Heart left ventricle (tissue), 16 donors: ENCODE results near the gene USP4. TPM values are rescaled to one million over a fixed set of nuclear protein-coding genes. Genes with fewer than 3 reads are reported as not detected.
A peak's percentile ranks its signal among the peaks of the same experiment; 100 is the strongest.
"Not testable (repeated sequence)": the region's sequence is repeated elsewhere in the genome, so short reads cannot be mapped to it uniquely, and the experiment has no call there.

Experiments used
- ATAC-seq, 4 donors: fragments of 200-7000 bp; cut with Tn5 transposase; one replicate each; pipeline ENCODE4 v1.9.1; 2020 to 2022; ENCODE audit warnings: moderate library complexity in 4 of 4, mild to moderate bottlenecking in 3 of 4, moderate number of reproducible peaks in 1 of 4
- DNase-seq, 5 donors: peaks; one replicate each; pipeline ENCODE4 v3.0.0-alpha.2; 2020
- H3K27ac ChIP-seq, 12 donors: fragments of 200-600 bp; sonication (generic) in 4 of 12; one replicate each; pipeline versions ENCODE4 v1.5.0 to v1.8.0; 2016 to 2022; ENCODE audit warnings: mild to moderate bottlenecking in 2 of 12
- H3K27me3 ChIP-seq, 9 donors: fragments of 200-600 bp; sonication (generic) in 2 of 9; one replicate each; pipeline versions ENCODE4 v1.5.1 to v1.8.0; 2016 to 2022; ENCODE audit warnings: mild to moderate bottlenecking in 3 of 9
- H3K36me3 ChIP-seq, 9 donors: fragments of 200-600 bp; sonication (generic) in 2 of 9; one replicate each; pipeline versions ENCODE4 v1.5.0 to v1.8.0; 2018 to 2022; ENCODE audit warnings: mild to moderate bottlenecking in 2 of 9
- H3K4me1 ChIP-seq, 12 donors: fragments of 200-600 bp; sonication (generic) in 4 of 12; one replicate each; pipeline versions ENCODE4 v1.5.0 to v1.8.0; 2016 to 2022; ENCODE audit warnings: mild to moderate bottlenecking in 3 of 12
- H3K4me3 ChIP-seq, 12 donors: fragments of 200-600 bp; sonication (generic) in 4 of 12; one replicate each; pipeline versions ENCODE4 v1.5.0 to v1.8.0; 2017 to 2022; ENCODE audit warnings: mild to moderate bottlenecking in 9 of 12, moderate library complexity in 4 of 12
- H3K9me3 ChIP-seq, 12 donors: fragments of 200-600 bp; sonication (generic) in 4 of 12; one replicate each; pipeline versions ENCODE4 v1.5.0 to v1.8.0; 2016 to 2022; ENCODE audit warnings: mild to moderate bottlenecking in 1 of 12
- POLR2A ChIP-seq, 2 donors: fragments of 450-650 bp; IDR thresholded peaks; one replicate each; pipeline ENCODE4 v1.6.1; 2017; ENCODE audit warnings: antibody characterized with exemption in 2 of 2, mild to moderate bottlenecking in 2 of 2, moderate library complexity in 2 of 2
- WGBS, 4 donors: extraction: QIAGEN DNeasy Blood & Tissue Kit in 2 of 4; methylation state at CpG; one replicate each; pipeline versions ENCODE4 v1.1.5 to v1.1.7; 2013 to 2018; 5-methylcytosine and 5-hydroxymethylcytosine counted together
- intact Hi-C, 10 donors: fragments of 100-400 bp; cut with DNase I; formaldehyde crosslinking; loops; one replicate each; pipeline versions ENCODE4 v1.11.1 to v1.14.2; 2022
- polyA plus RNA-seq, 2 donors: library from polyadenylated mRNA; stranded (reverse); fragments of 200-250 nt; gene quantifications; one replicate each; pipeline ENCODE4 v1.2.3, GENCODE V29; 2013
- total RNA-seq, 9 donors: library from RNA; depleted of rRNA in 2 of 9; stranded (reverse); fragments of >200 nt in 2 of 9; fragmentation: NEBNext Ultra II Directional in 3 of 9; extraction: Animal tissue kit (Norgen Biotek cat#: 25700) in 3 of 9; gene quantifications; one replicate each; pipeline versions ENCODE4 v1.1.0 to v1.2.4, GENCODE V29; 2016 to 2023
- TF ChIP-seq, protein P1 (sequence below), 12 donors: fragments of 200-600 bp; sonication (generic) in 4 of 12; IDR thresholded peaks; one replicate each; pipeline versions ENCODE4 v1.5.0 to v1.8.0; 2018 to 2022; ENCODE audit warnings: antibody characterized with exemption in 12 of 12, mild to moderate bottlenecking in 5 of 12
- donor health status: ischemic (EF 13 %, LVEDD 7.1; RV severe dilation, severe dysfunction).
- donor health status: healthy with polysubstance abuse.
- donor health status: DM: no; HTN: yes; CAD: no.
- donor health status: DM: no; HTN: no; CAD: no.
- donor health status: ischemic (EF 25% LVEDD 6.9; RV normal size, moderate dysfunction).
- donor health status: ischemic (EF 25% LVEDD 5.7; RV mildly dilated, moderate dysfunction).
- donor health status: healthy.
- donor health status: DM: yes; HTN: yes; CAD: no.
- donor health status: ischemic (EF 35%, LVEDD 5.7; RV mildly dilated, moderate dysfunction).
- donor health status: nonischemic (EF 11% LVEDD 7.7; RV severe dilation, severe dysfunction).
- donor health status: DM: yes; HTN: yes; CAD: no.
- donor health status: PGD.
- donor health status: ischemic (EF 29% LVEDD 5.4; RV normal size, mild dysfunction).
- donor health status: nonischemic (EF 23%, LVEDD 6.1; RV moderate dilation, normal function).

The USP4 gene
- total and polyA plus RNA-seq, 11 donors, result 17.3 to 48.6 (median 36.0) TPM

DNA sequence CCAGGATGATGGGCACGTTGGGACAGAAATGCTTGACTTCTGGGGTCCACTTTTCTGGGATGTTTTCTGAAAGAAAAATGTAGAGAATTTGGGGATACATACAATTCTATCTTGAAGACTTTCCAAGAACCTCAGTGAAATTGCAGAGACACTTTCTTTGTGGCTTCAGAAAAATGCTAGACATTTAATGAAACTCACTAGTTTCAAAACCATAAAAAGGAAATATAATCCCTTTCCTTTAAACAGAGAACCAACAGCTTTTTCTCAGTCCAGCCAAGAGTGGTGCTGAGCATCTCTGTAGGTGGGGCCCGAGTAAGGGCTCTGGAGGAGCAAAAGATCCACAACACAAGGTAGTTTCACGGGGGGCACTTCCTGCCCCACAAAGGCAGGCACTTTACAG is 22.7 kb upstream of the USP4 start:
- 76 to 85% (median 83%) methylated on average over 3 of the region's 3 CpGs for WGBS, 4 donors
- TF ChIP-seq, protein P1, sequence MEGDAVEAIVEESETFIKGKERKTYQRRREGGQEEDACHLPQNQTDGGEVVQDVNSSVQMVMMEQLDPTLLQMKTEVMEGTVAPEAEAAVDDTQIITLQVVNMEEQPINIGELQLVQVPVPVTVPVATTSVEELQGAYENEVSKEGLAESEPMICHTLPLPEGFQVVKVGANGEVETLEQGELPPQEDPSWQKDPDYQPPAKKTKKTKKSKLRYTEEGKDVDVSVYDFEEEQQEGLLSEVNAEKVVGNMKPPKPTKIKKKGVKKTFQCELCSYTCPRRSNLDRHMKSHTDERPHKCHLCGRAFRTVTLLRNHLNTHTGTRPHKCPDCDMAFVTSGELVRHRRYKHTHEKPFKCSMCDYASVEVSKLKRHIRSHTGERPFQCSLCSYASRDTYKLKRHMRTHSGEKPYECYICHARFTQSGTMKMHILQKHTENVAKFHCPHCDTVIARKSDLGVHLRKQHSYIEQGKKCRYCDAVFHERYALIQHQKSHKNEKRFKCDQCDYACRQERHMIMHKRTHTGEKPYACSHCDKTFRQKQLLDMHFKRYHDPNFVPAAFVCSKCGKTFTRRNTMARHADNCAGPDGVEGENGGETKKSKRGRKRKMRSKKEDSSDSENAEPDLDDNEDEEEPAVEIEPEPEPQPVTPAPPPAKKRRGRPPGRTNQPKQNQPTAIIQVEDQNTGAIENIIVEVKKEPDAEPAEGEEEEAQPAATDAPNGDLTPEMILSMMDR (IDR thresholded peaks at IDR 0.05), result no peak
- no peak for TF ChIP-seq POLR2A (IDR thresholded peaks at IDR 0.05)
- H3K36me3 ChIP-seq, result peaks cover 0 to 90% (median 86%) of the 10 kb centered on the region in 9 donors
- ATAC-seq, result no peak
- H3K4me1 ChIP-seq, result peaks cover 3 to 20% (median 11%) of the 10 kb centered on the region in 12 donors
- no peak overlapping the region for H3K4me3 ChIP-seq
- H3K27me3 ChIP-seq, result no peaks in the 10 kb centered on the region
- peak in 1 of 5 donors; percentile 1 for DNase-seq
- no peaks in the 10 kb centered on the region for H3K9me3 ChIP-seq
- no peak overlapping the region for H3K27ac ChIP-seq
- intact Hi-C loops, result loop anchor here in 2 of 10 donors (5.0 kb wide), 2 partner anchors 35 to 40 kb away; no protein-coding TSS in a partner anchor

DNA sequence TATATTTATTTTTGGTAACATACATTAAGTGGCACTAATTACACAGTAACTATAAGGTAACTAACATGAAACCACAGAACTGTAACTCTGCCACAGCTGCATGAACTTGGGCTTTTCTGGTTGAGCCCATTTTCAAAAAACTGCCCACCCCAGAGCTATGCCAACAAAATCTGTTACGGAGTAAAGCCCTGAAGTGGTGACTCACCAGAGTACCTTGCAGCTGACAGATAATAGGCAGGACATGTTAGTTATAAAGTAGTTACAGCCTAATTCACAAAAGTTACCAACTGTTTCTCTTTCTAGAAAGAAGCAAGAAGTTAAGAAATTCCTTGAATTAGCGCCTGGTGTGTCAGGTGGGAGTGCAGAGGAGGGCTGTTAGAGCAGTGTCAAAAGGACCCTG is 19.8 kb upstream of the USP4 start:
- no peak for ATAC-seq
- peak overlapping the region in 5 of 12 donors; percentile 86 to 96 (median 92) for H3K27ac ChIP-seq

DNA sequence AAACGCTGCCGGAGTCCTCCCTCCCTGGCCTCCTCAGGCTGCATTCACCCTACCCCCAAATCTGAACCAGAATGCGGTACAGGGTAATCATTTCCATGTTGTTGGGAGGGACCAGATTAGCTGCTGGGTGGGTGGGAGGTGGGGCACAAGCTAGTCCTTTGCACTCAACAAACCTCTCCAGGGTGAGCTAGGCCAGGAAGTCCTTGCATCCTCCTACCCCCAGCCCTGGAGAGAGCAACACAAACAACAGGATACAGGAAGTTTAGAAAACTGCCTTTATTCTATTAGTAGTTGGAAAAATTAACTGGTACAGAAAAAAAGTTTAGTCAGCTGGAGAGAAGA is 19.0 kb upstream of the USP4 start:
- intact Hi-C loops, result loop anchor here in 9 of 10 donors (1.0 to 10.0 kb wide), 6 partner anchors 19 to 66 kb away; partner anchors contain the start of genes RHOA (in 6 of the 9), TCTA (in 6 of the 9), AMT (in 1 of the 9) and NICN1 (in 1 of the 9)
- Histone ChIP-seq H3K9me3 (no peaks in the 10 kb centered on the region), H3K27ac (peak overlapping the region; percentile 84 to 96 (median 91)), H3K4me1 (peaks cover 3 to 43% (median 26%) of the 10 kb centered on the region in 12 donors), H3K27me3 (no peaks in the 10 kb centered on the region), H3K4me3 (peak overlapping the region in 11 of 12 donors; percentile 60 to 92 (median 85)), H3K36me3 (peaks cover 0 to 70% (median 56%) of the 10 kb centered on the region in 9 donors)
- ATAC-seq, result peak; percentile 1 to 39 (median 6)
- peak in 1 of 5 donors; percentile 17 for DNase-seq
- 18 to 60% (median 30%) methylated on average over 1 to 3 of the region's 3 CpGs for WGBS, 4 donors
- TF ChIP-seq POLR2A (IDR thresholded peaks at IDR 0.05), result no peak
- TF ChIP-seq, protein P1 (IDR thresholded peaks at IDR 0.05), result no peak

More for the DNA sequence above, 19.8 kb upstream of the USP4 start:
- TF ChIP-seq, protein P1 (IDR thresholded peaks at IDR 0.05), result no peak
- no peak for TF ChIP-seq POLR2A (IDR thresholded peaks at IDR 0.05)
- Histone ChIP-seq H3K9me3 (no peaks in the 10 kb centered on the region), H3K27me3 (no peaks in the 10 kb centered on the region), H3K36me3 (peaks cover 0 to 78% (median 64%) of the 10 kb centered on the region in 9 donors), H3K4me3 (no peak overlapping the region), H3K4me1 (peaks cover 3 to 43% (median 26%) of the 10 kb centered on the region in 12 donors)
- DNase-seq, result no peak
- WGBS, 4 donors, result 79 to 86% (median 82%) methylated on average over 2 of the region's 2 CpGs
- intact Hi-C loops, result loop anchor here in 8 of 10 donors (2.0 to 10.0 kb wide), 6 partner anchors 38 to 65 kb away; partner anchors contain the start of genes RHOA (in 6 of the 8), TCTA (in 5 of the 8), AMT (in 1 of the 8) and NICN1 (in 1 of the 8)

DNA sequence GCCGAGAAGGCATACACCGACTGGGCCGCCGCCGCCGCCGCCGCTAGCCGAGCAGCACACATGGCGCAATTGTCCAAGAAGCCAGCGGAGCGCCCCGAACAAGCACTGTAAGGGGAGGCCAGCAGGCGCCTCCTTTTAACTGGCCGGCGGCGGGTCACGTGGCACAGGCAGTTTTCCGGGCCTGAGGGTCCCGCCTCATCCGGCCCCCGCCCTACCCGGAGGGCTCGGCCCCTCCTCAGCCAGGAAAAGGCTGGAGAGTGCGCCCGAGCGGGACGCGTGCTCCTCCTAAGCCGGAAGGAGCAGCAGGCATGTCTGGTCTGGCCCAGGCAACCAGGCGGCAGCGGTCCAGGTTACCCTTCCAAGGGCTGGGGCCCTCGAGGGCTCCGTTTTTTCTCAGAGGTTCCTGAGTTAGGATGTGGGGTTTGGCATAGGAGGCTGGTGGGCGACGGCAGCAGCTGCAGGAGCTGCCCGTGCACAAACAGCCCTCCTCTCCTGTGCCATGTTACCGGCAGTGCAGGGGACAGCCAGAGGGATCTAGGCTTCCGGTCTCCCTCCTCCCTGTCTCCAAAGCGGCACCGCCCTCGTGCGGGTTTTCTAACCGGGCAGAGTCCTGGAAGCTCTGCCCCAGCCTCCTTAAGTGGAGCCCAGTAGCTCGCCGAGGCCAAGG is 18.5 kb upstream of the USP4 start, which contains the start of gene GPX1:
Gene GPX1, minus strand, starts transcription at position 137 of the 667 bp plus-strand sequence. Its CDS starts 75 bp downstream, at position 62.
- peak within 1 kb of the TSS; percentile 60 to 92 (median 84) for H3K4me3 ChIP-seq
- ATAC-seq, result peak; percentile 94 to 98 (median 96)
- H3K36me3 ChIP-seq, result peaks cover 0 to 65% (median 51%) of the 10 kb centered on the region in 9 donors
- peak; percentile 96 to 98 (median 97) for DNase-seq
- H3K9me3 ChIP-seq, result no peaks in the 10 kb centered on the region
- H3K27me3 ChIP-seq, result no peaks in the 10 kb centered on the region
- TF ChIP-seq, protein P1 (IDR thresholded peaks at IDR 0.05), result no peak
- peak; percentile 60 to 98 for TF ChIP-seq POLR2A (IDR thresholded peaks at IDR 0.05)
- 0 to 2% (median 1%) methylated on average over 27 to 46 of the region's 46 CpGs for WGBS, 4 donors
- H3K4me1 ChIP-seq, result peaks cover 3 to 47% (median 26%) of the 10 kb centered on the region in 12 donors
- H3K27ac ChIP-seq, result peak within 1 kb of the TSS; percentile 84 to 96 (median 91)
- intact Hi-C loops, result loop anchor here in 9 of 10 donors (1.0 to 10.0 kb wide), 6 partner anchors 18 to 66 kb away; partner anchors contain the start of genes RHOA (in 6 of the 9), TCTA (in 6 of the 9), AMT (in 1 of the 9) and NICN1 (in 1 of the 9)

DNA sequence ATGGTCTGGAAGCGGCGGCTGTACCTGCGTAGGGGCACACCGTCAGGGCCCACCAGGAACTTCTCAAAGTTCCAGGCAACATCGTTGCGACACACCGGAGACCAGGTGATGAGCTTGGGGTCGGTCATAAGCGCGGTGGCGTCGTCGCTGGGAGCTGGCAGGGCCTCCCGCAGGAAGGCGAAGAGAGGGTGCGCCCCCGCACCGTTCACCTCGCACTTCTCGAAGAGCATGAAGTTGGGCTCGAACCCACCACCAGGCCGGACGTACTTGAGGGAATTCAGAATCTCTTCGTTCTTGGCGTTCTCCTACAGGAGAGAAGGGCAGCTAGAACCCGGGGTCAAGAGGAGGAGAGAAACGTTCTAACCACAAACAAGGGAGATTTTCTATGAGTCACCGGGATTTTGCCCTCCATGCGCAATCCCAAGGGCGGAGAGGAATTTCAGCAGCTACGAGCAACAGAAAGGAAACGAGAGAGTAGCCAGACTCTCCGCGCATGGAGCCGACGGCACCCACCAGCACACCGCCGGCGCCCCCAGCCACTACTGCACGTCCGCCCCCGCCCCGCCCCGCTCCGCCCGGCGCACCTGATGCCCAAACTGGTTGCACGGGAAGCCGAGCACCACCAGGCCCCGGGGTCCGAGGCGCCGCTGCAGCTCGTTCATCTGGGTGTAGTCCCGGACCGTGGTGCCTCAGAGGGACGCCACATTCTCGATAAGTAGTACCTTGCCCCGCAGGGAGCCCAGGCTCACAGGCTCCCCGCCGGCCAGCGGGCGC is 17.8 kb upstream of the USP4 start:
- 1 to 6% (median 5%) methylated on average over 37 to 63 of the region's 63 CpGs for WGBS, 4 donors
- not testable (repeated sequence) for H3K9me3 ChIP-seq, H3K27me3 ChIP-seq
- DNase-seq (peak; percentile 51 to 77 (median 56)), ATAC-seq (peak in 3 of 4 donors; percentile 31 to 56 (median 52))
- peak overlapping the region; percentile 84 to 96 (median 91) for H3K27ac ChIP-seq
- H3K36me3 ChIP-seq, result peaks cover 0 to 58% (median 44%) of the 10 kb centered on the region in 9 donors
- peaks cover 3 to 55% (median 26%) of the 10 kb centered on the region in 12 donors for H3K4me1 ChIP-seq
- intact Hi-C loops, result loop anchor here in 9 of 10 donors (1.0 to 10.0 kb wide), 6 partner anchors 17 to 67 kb away; partner anchors contain the start of genes RHOA (in 6 of the 9), TCTA (in 6 of the 9), AMT (in 1 of the 9) and NICN1 (in 1 of the 9)
- H3K4me3 ChIP-seq, result peak overlapping the region; percentile 60 to 92 (median 84)
